Gastrocnemius medialis (tissue), 4 donors: ENCODE measurements around the gene HYDIN.

Source experiments
- POLR2A ChIP-seq, 2 donors: fragments of 450-650 bp; IDR thresholded peaks; one replicate each; pipeline ENCODE4 v1.6.1; 2017; ENCODE audit warnings: antibody characterized with exemption in 2 of 2, mild to moderate bottlenecking in 2 of 2, moderate library complexity in 2 of 2
- TF ChIP-seq, protein P1 (sequence below), 5 experiments: fragments of 450-650 bp in 3 of 5; fragments of 200-600 bp in 2 of 5; sonication (generic) in 2 of 5; IDR thresholded peaks in 4 of 5; conservative IDR thresholded peaks in 1 of 5; 1 replicate in 4 of 5; 2 replicates in 1 of 5; pipeline ENCODE4 v1.5.1; 2016 to 2019; ENCODE audit warnings: antibody characterized with exemption in 5 of 5, mild to moderate bottlenecking in 3 of 5, moderate library complexity in 3 of 5

DNA sequence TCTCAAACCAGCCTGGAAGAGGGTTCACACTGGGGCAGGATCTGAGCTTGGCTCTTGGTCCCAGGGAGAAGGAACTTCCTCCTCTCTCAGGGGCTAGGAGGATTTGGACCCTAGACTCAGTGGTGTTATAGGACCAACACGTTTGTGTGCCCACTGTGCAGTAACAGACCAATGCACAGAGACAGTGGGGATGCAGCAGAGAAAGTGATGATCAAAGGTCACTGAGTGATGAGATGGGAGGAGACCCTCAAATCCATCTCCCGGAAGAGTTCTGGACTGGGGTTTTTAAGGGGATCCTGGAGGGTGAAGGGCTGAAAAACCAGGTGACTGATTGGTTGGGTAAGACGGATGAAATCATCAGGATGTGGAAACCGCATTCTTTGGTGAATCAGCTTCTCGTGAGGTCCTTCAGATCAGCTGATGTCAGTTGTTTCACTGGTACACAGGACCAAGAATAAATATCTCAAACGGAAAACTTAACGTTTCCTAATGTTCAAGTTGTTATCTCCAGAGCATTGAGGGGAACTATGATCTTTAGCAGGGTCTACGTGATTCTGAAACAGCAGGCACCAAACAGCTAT lies 426.3 kb downstream of the HYDIN start:
- TF ChIP-seq, protein P1, sequence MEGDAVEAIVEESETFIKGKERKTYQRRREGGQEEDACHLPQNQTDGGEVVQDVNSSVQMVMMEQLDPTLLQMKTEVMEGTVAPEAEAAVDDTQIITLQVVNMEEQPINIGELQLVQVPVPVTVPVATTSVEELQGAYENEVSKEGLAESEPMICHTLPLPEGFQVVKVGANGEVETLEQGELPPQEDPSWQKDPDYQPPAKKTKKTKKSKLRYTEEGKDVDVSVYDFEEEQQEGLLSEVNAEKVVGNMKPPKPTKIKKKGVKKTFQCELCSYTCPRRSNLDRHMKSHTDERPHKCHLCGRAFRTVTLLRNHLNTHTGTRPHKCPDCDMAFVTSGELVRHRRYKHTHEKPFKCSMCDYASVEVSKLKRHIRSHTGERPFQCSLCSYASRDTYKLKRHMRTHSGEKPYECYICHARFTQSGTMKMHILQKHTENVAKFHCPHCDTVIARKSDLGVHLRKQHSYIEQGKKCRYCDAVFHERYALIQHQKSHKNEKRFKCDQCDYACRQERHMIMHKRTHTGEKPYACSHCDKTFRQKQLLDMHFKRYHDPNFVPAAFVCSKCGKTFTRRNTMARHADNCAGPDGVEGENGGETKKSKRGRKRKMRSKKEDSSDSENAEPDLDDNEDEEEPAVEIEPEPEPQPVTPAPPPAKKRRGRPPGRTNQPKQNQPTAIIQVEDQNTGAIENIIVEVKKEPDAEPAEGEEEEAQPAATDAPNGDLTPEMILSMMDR (IDR thresholded peaks at IDR 0.05 in 4 of 5, conservative IDR thresholded peaks at IDR 0.05 in 1 of 5): no peak
- TF ChIP-seq POLR2A (IDR thresholded peaks at IDR 0.05): no peak
